Ishikawa (cell line): Measurements from ENCODE around the gene IL19.

Experiments used
- CEBPB ChIP-seq: IDR thresholded peaks from 2 replicates; pipeline ENCODE4 v1.6.1; 2012
- CREB1 ChIP-seq: IDR thresholded peaks from 2 replicates; pipeline ENCODE4 v1.6.1; 2012; ENCODE audit warnings: low read depth
- EGR1 ChIP-seq: IDR thresholded peaks from 2 replicates; pipeline ENCODE4 v1.6.1; 2012
- EP300 ChIP-seq: IDR thresholded peaks from 2 replicates; pipeline ENCODE4 v1.6.1; 2012; ENCODE audit warnings: borderline replicate concordance
- FOXM1 ChIP-seq: IDR thresholded peaks from 2 replicates; pipeline ENCODE4 v1.6.1; 2012; ENCODE audit warnings: low read depth, borderline replicate concordance
- MAX ChIP-seq: IDR thresholded peaks from 2 replicates; pipeline ENCODE4 v1.6.1; 2012
- NFIC ChIP-seq: IDR thresholded peaks from 2 replicates; pipeline ENCODE4 v1.6.1; 2012
- RAD21 ChIP-seq: IDR thresholded peaks from 2 replicates; pipeline ENCODE4 v1.6.1; 2012; ENCODE audit warnings: low read depth
- REST ChIP-seq: IDR thresholded peaks from 2 replicates; pipeline ENCODE4 v1.6.1; 2012; ENCODE audit warnings: low read depth, mild to moderate bottlenecking
- TAF1 ChIP-seq: IDR thresholded peaks from 2 replicates; pipeline ENCODE4 v1.6.1; 2012; ENCODE audit warnings: low read depth, mild to moderate bottlenecking
- TCF12 ChIP-seq: IDR thresholded peaks from 2 replicates; pipeline ENCODE4 v1.6.1; 2012; ENCODE audit warnings: low read depth
- TEAD4 ChIP-seq: IDR thresholded peaks from 2 replicates; pipeline ENCODE4 v1.6.1; 2012
- USF1 ChIP-seq: IDR thresholded peaks from 2 replicates; pipeline ENCODE4 v1.6.1; 2012
- YY1 ChIP-seq: IDR thresholded peaks from 2 replicates; pipeline ENCODE4 v1.6.1; 2012; ENCODE audit warnings: low read depth
- ZBTB7A ChIP-seq: IDR thresholded peaks from 2 replicates; pipeline ENCODE4 v1.6.1; 2012; ENCODE audit warnings: low read depth

IL19 gene

GRCh38 chr1:206839857-206840256 is 69.3 kb downstream of the IL19 start:
- TF ChIP-seq TEAD4 = no peak
- TF ChIP-seq CEBPB = no peak
- no peak for TF ChIP-seq TCF12

- TF ChIP-seq RAD21 (no peak), CEBPB (no peak), NFIC (no peak), ZBTB7A (no peak), MAX (no peak), REST (no peak), EP300 (no peak), TAF1 (no peak), TEAD4 (no peak), EGR1 (no peak)
These were observed 71.2 kb downstream of the IL19 start for GRCh38 chr1:206841609-206842323.

- TF ChIP-seq TCF12 = no peak
These were observed 72.3 kb downstream of the IL19 start for GRCh38 chr1:206842854-206843253.

- TF ChIP-seq TAF1 (no peak), EP300 (no peak), NFIC (no peak), ZBTB7A (no peak), CREB1 (no peak), EGR1 (no peak), TEAD4 (no peak), CEBPB (no peak), FOXM1 (no peak), USF1 (no peak), REST (no peak)
These were observed 73.1 kb downstream of the IL19 start for GRCh38 chr1:206843626-206844025.

GRCh38 chr1:206846487-206846886 is 75.9 kb downstream of the IL19 start:
- no peak for TF ChIP-seq CREB1

GRCh38 chr1:206847337-206847834 is 76.8 kb downstream of the IL19 start:
- TF ChIP-seq RAD21 (no peak), NFIC (no peak), MAX (no peak), FOXM1 (no peak), TCF12 (no peak), REST (no peak), ZBTB7A (no peak), EP300 (no peak), TEAD4 (no peak), TAF1 (no peak), CREB1 (no peak), CEBPB (no peak), USF1 (no peak), YY1 (no peak), EGR1 (no peak)
